SH-SY5Y (cell line): Measurements from ENCODE around the gene ADGRG3.

Source experiments
- GATA2 ChIP-seq: IDR thresholded peaks from 2 replicates; pipeline ENCODE4 v1.6.1; 2011; ENCODE audit warnings: mild to moderate bottlenecking, low read depth, low read length
- GATA3 ChIP-seq: IDR thresholded peaks from 2 replicates; pipeline ENCODE4 v1.6.1; 2011; ENCODE audit warnings: low read depth, mild to moderate bottlenecking, low read length, moderate library complexity

The ADGRG3 gene

DNA sequence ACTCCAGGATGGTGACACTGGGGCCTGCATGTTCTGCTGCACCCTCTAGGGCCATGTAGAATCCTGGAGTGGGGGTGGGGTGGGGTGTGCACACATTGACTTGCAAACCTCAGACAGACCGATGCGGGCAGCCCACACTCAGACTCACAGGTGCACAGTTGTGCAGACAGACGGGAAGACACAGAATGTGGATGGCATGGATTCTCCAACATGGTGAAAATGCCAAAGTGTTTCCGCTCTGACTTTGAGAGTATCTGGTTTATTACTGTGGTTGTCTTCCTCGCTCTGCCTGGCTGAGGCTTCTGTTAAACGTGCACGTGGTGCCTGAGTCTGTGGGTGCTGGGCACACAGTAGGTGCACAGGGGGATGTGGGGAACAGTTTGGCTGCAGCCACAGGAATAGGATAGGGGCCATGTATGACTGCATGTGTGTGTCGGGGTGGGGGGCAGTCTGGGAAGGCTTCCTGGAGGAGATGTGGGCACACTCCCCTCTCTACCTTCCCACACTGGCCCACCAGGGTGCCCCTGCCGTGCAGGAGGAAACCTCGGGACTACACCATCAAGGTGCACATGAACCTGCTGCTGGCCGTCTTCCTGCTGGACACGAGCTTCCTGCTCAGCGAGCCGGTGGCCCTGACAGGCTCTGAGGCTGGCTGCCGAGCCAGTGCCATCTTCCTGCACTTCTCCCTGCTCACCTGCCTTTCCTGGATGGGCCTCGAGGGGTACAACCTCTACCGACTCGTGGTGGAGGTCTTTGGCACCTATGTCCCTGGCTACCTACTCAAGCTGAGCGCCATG is 9.0 kb upstream of the ADGRG3 start:
- TF ChIP-seq GATA3 (no peak), GATA2 (no peak)

DNA sequence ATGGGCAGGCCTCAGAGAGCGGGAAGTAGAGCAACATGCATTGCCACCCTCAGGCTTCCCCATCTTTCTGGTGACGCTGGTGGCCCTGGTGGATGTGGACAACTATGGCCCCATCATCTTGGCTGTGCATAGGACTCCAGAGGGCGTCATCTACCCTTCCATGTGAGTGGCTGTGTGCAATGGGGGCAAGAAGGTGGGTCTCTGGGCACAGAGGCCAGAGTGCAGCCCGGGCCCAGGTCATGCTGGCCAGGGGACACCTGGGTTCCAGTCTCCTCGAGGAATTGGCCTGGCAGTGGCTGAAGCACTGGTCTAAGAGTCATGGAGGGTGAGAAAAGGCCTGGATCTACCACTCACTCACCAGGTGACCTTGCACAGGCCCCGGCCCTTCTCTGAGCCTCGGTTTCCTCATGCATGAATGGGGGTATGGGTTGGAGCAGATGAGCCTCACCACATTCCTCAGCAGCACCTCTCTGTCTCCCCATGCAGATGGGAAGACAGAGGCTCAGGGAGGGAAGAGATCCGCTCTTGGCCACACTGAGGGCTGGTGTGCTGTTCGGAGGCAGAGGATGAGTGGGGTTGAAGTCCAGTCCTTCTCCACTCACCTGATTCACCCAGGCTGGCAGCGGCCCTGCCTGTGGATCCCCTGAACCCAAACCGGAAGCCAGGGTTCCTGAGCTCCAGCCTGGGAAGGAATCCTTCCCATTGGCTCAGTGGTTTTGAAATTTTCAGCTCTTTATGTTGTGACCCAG is 7.2 kb upstream of the ADGRG3 start:
- TF ChIP-seq GATA2 (no peak), GATA3 (no peak)

DNA sequence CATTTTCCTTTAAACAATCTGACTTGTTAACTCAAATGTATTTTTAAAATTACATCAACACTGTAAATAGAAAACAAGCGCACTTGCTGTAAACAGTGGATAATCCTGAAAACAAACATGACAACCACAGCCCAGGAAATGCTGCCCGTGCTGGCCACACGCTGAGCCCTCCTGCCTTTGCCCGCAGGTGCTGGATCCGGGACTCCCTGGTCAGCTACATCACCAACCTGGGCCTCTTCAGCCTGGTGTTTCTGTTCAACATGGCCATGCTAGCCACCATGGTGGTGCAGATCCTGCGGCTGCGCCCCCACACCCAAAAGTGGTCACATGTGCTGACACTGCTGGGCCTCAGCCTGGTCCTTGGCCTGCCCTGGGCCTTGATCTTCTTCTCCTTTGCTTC is 6.6 kb upstream of the ADGRG3 start:
- TF ChIP-seq GATA2, result no peak
- no peak for TF ChIP-seq GATA3

DNA sequence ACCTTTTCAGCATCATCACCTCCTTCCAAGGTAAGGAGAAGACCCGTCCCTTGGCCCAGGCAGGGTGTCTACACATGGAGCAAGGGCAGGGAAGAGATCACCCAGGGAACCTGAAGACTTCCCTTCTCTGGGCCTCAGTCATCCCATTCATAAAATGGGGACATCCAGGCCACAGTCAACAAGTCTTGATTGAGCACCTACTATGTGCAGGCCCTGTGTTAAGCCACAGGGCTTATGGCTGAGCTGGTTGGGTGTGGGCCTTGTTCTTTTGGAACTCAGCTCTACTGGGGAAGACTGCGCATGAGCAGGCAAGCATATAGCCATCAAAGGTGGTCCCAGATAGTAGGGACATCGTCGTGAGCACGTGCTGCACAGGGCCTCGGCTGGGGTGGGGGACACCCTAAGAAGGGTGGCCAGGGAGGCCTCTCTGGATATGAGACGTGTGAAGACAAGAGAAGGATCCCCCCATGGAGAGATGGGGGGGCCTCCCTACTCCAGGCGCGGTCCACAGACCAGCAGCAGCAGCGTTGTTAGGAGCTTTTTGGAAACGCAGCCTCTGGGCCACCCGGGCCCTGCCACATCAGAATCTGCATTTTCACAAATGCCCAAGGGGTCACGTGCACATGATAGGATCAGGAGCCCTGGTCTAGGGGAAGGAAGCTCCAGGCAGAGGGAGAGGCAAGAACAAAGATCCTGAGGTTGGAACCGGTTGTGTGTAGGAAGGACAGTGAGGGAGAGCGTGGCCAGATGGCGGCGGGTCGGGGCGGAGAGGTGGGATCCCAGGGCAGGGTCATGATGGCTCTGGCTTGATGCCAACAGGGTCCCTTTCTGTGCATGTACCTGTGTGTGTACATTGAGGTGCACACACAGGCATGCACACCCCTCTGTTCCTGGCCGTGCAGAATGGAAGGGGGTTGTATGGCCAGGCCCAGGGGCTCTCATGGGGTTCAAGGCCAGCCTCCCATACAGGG is 5.9 kb upstream of the ADGRG3 start:
- TF ChIP-seq GATA3 (no peak), GATA2 (no peak)

DNA sequence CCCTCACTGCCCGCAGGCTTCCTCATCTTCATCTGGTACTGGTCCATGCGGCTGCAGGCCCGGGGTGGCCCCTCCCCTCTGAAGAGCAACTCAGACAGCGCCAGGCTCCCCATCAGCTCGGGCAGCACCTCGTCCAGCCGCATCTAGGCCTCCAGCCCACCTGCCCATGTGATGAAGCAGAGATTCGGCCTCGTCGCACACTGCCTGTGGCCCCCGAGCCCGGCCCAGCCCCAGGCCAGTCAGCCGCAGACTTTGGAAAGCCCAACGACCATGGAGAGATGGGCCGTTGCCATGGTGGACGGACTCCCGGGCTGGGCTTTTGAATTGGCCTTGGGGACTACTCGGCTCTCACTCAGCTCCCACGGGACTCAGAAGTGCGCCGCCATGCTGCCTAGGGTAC is 4.7 kb upstream of the ADGRG3 start:
- TF ChIP-seq GATA2 (no peak), GATA3 (no peak)

DNA sequence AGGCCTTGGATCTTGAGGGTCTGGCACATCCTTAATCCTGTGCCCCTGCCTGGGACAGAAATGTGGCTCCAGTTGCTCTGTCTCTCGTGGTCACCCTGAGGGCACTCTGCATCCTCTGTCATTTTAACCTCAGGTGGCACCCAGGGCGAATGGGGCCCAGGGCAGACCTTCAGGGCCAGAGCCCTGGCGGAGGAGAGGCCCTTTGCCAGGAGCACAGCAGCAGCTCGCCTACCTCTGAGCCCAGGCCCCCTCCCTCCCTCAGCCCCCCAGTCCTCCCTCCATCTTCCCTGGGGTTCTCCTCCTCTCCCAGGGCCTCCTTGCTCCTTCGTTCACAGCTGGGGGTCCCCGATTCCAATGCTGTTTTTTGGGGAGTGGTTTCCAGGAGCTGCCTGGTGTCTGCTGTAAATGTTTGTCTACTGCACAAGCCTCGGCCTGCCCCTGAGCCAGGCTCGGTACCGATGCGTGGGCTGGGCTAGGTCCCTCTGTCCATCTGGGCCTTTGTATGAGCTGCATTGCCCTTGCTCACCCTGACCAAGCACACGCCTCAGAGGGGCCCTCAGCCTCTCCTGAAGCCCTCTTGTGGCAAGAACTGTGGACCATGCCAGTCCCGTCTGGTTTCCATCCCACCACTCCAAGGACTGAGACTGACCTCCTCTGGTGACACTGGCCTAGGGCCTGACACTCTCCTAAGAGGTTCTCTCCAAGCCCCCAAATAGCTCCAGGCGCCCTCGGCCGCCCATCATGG is 4.0 kb upstream of the ADGRG3 start:
- TF ChIP-seq GATA3 (no peak), GATA2 (no peak)

DNA sequence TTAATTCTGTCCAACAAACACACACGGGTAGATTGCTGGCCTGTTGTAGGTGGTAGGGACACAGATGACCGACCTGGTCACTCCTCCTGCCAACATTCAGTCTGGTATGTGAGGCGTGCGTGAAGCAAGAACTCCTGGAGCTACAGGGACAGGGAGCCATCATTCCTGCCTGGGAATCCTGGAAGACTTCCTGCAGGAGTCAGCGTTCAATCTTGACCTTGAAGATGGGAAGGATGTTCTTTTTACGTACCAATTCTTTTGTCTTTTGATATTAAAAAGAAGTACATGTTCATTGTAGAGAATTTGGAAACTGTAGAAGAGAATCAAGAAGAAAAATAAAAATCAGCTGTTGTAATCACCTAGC is 3.5 kb upstream of the ADGRG3 start:
- TF ChIP-seq GATA3 (no peak), GATA2 (no peak)

DNA sequence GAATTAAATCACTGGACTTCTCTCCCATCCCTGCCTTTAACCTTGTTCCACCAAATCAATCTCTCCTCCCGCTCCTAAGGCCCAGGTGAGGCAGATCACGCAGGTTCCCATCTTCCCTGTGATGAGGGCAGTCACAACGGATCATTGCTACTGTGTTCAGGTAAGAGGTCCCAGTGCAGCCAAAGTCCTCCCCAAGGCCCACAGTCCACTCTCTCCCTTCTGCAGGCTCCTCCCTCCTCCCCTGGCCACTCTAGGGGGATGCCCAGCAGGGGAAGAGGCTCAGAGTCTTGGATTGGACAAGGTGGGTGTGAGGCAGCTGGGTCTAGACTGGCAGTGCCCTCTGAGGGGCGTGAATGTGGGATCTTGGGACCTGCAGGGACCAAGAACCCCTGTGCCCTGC is 2.6 kb upstream of the ADGRG3 start:
- TF ChIP-seq GATA3 (no peak), GATA2 (no peak)

DNA sequence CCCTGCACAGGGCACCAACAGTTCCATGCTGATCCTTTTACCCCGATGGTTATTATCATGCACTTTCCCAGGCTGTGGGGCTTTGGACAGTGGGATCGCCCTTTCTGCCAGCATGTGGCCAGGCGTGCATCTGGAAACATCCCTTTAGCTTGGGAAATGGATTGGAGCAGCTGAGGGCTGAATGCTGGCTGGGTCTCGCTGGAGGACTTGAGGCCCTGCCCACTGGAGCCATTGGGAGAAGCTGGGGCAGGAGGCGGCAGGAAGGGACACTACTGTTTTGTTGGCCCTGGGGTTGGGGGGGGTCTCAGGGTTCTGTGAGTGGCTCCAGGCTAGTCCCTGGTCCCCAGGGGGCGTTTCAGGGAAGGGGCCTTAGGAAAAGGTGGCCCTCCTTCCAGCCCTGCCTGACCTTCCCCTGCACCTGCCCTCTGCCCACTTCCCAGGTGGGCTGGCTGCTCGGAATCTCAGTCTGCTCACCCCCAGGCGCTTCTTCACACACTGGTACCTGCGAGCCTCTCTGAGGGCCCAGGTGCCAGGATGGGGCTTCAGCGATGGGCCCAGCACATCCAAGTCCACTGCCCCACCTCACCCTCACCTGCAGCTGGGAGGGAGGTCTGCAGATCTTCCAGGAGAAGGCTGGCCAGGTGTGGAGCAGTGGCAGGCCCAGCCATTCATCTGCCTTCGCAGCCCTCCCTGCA is 1.6 kb upstream of the ADGRG3 start:
- TF ChIP-seq GATA3 (no peak), GATA2 (no peak)

DNA sequence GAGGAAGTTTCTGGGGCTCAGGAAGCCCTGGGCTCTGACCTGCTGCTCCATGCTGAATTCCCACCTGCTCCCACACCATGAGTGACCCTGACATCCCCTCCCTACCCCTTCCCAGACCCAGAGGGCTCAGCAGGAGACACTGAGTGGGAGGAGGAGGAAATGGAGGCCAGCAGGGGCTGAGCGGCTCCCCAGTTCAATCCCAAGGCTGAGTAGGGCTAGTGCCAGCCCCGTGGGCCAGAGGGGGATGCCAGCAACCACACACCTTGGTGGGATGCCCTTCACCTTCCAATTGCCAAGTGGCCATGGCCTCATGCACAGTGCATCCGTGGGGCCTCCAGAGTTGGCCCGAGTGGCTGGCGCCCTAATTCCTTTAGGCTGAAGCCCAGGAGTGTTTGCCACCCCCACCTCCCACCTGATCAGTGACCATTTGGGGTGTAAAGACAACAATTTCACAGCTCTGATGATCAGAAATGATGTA is 1.0 kb upstream of the ADGRG3 start:
- TF ChIP-seq GATA2 (no peak), GATA3 (no peak)

DNA sequence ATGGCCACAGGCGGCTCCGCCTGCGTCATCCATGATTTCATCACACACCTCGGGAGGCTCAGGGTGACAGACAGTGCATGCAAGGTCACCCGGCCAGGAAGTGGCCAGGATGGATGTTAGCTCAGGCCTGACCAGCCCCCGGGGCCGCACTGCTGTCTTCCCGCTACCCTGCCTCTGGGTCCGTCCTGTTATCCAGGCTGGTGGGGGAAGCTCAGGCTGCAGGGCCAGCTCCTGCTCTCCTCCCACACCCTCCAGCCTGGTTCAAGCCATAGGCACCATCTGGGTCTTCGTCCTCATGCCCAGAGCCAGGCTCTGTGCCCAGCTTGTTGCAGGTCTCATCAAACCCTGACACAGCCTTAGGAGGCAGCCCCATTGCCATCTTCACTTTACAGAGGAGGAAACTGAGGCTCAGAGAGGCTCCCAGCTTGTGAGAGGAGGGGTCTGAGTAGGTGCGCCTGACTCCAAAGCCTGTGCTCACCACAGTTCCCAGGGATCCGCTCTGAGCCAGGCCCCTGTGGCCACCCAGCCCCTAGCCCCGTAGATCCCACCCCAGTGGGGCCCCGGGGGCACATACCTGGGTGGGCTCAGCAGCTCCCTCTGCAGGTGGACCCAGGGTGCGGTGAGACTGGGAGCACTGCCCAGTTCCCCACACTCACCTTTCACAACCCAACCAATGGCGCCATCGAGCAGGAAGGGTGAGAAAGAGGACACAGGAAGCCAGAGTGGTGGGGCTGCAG is 412 bp upstream of the ADGRG3 start:
- no peak for TF ChIP-seq GATA3
- TF ChIP-seq GATA2, result no peak

DNA sequence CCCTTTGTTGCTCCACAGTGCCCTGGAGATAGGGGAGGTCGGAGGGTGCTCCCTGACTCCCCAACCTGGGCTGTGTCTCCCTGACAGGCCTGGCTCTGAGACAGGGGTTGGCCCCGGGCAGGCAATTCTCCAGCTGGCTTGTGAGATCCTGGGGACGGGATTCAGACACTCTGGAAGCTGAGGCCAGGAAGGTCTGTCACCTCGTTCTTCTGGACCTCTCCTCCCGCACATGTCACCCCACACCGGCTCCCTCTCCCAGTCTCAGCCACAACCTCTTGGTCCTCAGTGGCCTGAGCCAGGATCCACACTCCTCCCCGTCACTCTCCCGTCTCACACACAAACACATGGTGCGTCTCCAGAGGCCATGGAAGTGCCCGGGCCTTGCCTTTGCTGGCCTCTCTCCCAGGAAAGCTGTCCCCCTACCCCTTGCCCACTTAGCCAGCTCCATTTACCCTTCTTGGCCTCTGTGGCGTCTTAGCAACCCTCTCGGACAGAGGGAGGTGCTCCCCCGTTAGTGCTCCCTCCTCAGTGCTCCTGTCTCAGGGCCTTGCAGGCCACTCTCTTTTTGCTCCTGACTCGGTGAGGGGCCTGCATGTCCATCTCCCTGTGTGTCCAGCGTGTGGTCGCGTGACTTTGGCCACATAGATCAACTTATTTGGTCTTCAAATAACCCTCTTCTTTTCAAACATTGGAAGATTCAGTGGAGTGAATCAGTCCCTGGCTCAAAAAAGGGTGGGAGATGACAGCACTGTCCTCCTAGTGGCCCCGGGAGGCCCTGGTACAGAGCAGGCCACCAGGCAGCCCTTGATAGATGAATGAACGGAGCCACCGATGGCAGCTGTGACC is 747 bp downstream of the ADGRG3 start:
- TF ChIP-seq GATA2 (no peak), GATA3 (no peak)
